SK-N-SH treated with all-trans-retinoic acid at 6 μM for 48 hours (cell line): ENCODE measurements around the gene SGCA.

Experiments used
- ATAC-seq: fragments of 200-7000 bp; cut with Tn5 transposase; 3 replicates; pipeline ENCODE4 v1.9.1; 2020; ENCODE audit warnings: mild to moderate bottlenecking, moderate library complexity
- ARNTL ChIP-seq: fragments of 450-650 bp; formaldehyde crosslinking; IDR thresholded peaks from 2 replicates; pipeline ENCODE4 v1.5.0; 2020; ENCODE audit warnings: low read depth, mild to moderate bottlenecking, moderate library complexity, borderline replicate concordance
- CSDC2 ChIP-seq: fragments of 250-450 bp; sonication (Bioruptor Pico); IDR thresholded peaks from 2 replicates; pipeline ENCODE4 v1.5.0; 2020; ENCODE audit warnings: mild to moderate bottlenecking, moderate library complexity
- CSRNP3 ChIP-seq: fragments of 250-450 bp; sonication (Bioruptor Pico); IDR thresholded peaks from 2 replicates; pipeline ENCODE4 v1.5.1; 2021; ENCODE audit warnings: mild to moderate bottlenecking, moderate library complexity
- ESRRG ChIP-seq: fragments of 250-450 bp; sonication (Bioruptor Pico); IDR thresholded peaks from 2 replicates; pipeline ENCODE4 v1.6.1; 2021; ENCODE audit warnings: mild to moderate bottlenecking
- GLIS3 ChIP-seq: fragments of 250-450 bp; sonication (Bioruptor Pico); IDR thresholded peaks from 2 replicates; pipeline ENCODE4 v1.5.0; 2020; ENCODE audit warnings: mild to moderate bottlenecking, moderate library complexity
- ISL1 ChIP-seq: fragments of 250-450 bp; sonication (Bioruptor Pico); IDR thresholded peaks from 2 replicates; pipeline ENCODE4 v2.1.2; 2022; ENCODE audit warnings: mild to moderate bottlenecking, moderate library complexity
- OSR1 ChIP-seq: fragments of 250-450 bp; sonication (Bioruptor Pico); IDR thresholded peaks from 2 replicates; pipeline ENCODE4 v1.8.0; 2022; ENCODE audit warnings: moderate library complexity, mild to moderate bottlenecking, inconsistent platforms
- PATZ1 ChIP-seq: fragments of 250-450 bp; sonication (Bioruptor Pico); IDR thresholded peaks from 2 replicates; pipeline ENCODE4 v1.8.0; 2020; ENCODE audit warnings: mild to moderate bottlenecking, moderate library complexity, borderline replicate concordance
- POU6F1 ChIP-seq: fragments of 250-450 bp; sonication (Bioruptor Pico); IDR thresholded peaks from 2 replicates; pipeline ENCODE4 v1.8.0; 2021; ENCODE audit warnings: low read depth, mild to moderate bottlenecking, moderate library complexity, borderline replicate concordance
- PPARA ChIP-seq: fragments of 250-450 bp; sonication (Bioruptor Pico); IDR thresholded peaks from 2 replicates; pipeline ENCODE4 v1.5.0; 2020; ENCODE audit warnings: mild to moderate bottlenecking, borderline replicate concordance
- RARB ChIP-seq: fragments of 250-450 bp; sonication (Bioruptor Pico); IDR thresholded peaks from 2 replicates; pipeline ENCODE4 v1.8.0; 2021; ENCODE audit warnings: mild to moderate bottlenecking, moderate library complexity
- TOX ChIP-seq: fragments of 250-450 bp; sonication (Bioruptor Pico); IDR thresholded peaks from 2 replicates; pipeline ENCODE4 v1.8.0; 2021; ENCODE audit warnings: mild to moderate bottlenecking, moderate library complexity, borderline replicate concordance
- TSHZ2 ChIP-seq: fragments of 250-450 bp; sonication (Bioruptor Pico); IDR thresholded peaks from 2 replicates; pipeline ENCODE4 v1.5.0; 2020; ENCODE audit warnings: mild to moderate bottlenecking, moderate library complexity
- ZFP3 ChIP-seq: fragments of 250-450 bp; sonication (Bioruptor Pico); IDR thresholded peaks from 2 replicates; pipeline ENCODE4 v1.5.0; 2020; ENCODE audit warnings: mild to moderate bottlenecking, moderate library complexity
- ZFP30 ChIP-seq: fragments of 450-650 bp; formaldehyde crosslinking; IDR thresholded peaks from 2 replicates; pipeline ENCODE4 v1.5.0; 2022; ENCODE audit warnings: mild to moderate bottlenecking, moderate library complexity
- ZNF565 ChIP-seq: fragments of 450-650 bp; formaldehyde crosslinking; conservative IDR thresholded peaks from 2 replicates; pipeline ENCODE4 v1.5.0; 2020; ENCODE audit warnings: low read depth, mild to moderate bottlenecking, moderate library complexity
- ZNF70 ChIP-seq: fragments of 450-650 bp; formaldehyde crosslinking; IDR thresholded peaks from 2 replicates; pipeline ENCODE4 v1.5.0; 2020; ENCODE audit warnings: mild to moderate bottlenecking, moderate library complexity
- ZNF8 ChIP-seq: fragments of 450-650 bp; formaldehyde crosslinking; IDR thresholded peaks from 2 replicates; pipeline ENCODE4 v1.5.0; 2020; ENCODE audit warnings: mild to moderate bottlenecking, moderate library complexity

The SGCA gene

GRCh38 chr17:50203604-50204345, 38.0 kb downstream of the SGCA start:
- TF ChIP-seq ZNF70 (CRISPR knock-in tag), result no peak
- no peak for TF ChIP-seq ZFP30 (CRISPR knock-in tag)
- no peak for TF ChIP-seq TSHZ2 (CRISPR knock-in tag)
- TF ChIP-seq ARNTL (CRISPR knock-in tag), result no peak
- TF ChIP-seq CSDC2 (CRISPR knock-in tag), result no peak
- TF ChIP-seq OSR1 (CRISPR knock-in tag), result no peak
- TF ChIP-seq ZNF565 (CRISPR knock-in tag), result no peak
- ATAC-seq, result peak; percentile 18

- TF ChIP-seq ESRRG (CRISPR knock-in tag), result no peak
- TF ChIP-seq OSR1 (CRISPR knock-in tag), result no peak
- no peak for TF ChIP-seq CSRNP3
- no peak for TF ChIP-seq ZNF565 (CRISPR knock-in tag)
- TF ChIP-seq RARB, result no peak
- no peak for TF ChIP-seq ZFP3 (CRISPR knock-in tag)
- no peak for TF ChIP-seq GLIS3 (CRISPR knock-in tag)
Observed at GRCh38 chr17:50204431-50204830, 38.6 kb downstream of the SGCA start.

GRCh38 chr17:50205111-50205962, 39.5 kb downstream of the SGCA start:
- ATAC-seq, result no peak
- TF ChIP-seq ZNF8 (CRISPR knock-in tag) (no peak), POU6F1 (CRISPR knock-in tag) (no peak), PATZ1 (no peak), TSHZ2 (CRISPR knock-in tag) (no peak), TOX (CRISPR knock-in tag) (no peak), ZFP3 (CRISPR knock-in tag) (no peak), PPARA (CRISPR knock-in tag) (no peak), ISL1 (no peak), ESRRG (CRISPR knock-in tag) (no peak)

More at GRCh38 chr17:50204431-50204830, 38.6 kb downstream of the SGCA start:
- no peak for ATAC-seq
